Osteocyte (in vitro differentiated cells): ENCODE results near the gene SLIT1. TPM values are rescaled to one million over a fixed set of nuclear protein-coding genes. Genes with fewer than 3 reads are reported as not detected.
"Not testable (repeated sequence)": the region's sequence is repeated elsewhere in the genome, so short reads cannot be mapped to it uniquely, and the experiment has no call there.

ENCODE experiments used
- DNase-seq: peaks from one replicate; pipeline ENCODE4 v3.0.0; 2021; ENCODE audit warnings: mixed read lengths; ENCODE audit not compliant: unreplicated experiment; ENCODE audit errors: extremely low spot score
- H3K27ac Mint-ChIP-seq: one replicate; pipeline ENCODE4 v1.8.0; 2021; ENCODE audit warnings: mild to moderate bottlenecking, mixed read lengths; ENCODE audit not compliant: unreplicated experiment
- H3K27me3 Mint-ChIP-seq: one replicate; pipeline ENCODE4 v1.8.0; 2021; ENCODE audit warnings: mixed read lengths; ENCODE audit not compliant: unreplicated experiment
- H3K36me3 Mint-ChIP-seq: one replicate; pipeline ENCODE4 v1.8.0; 2021; ENCODE audit warnings: mixed read lengths; ENCODE audit not compliant: unreplicated experiment
- H3K4me1 Mint-ChIP-seq: one replicate; pipeline ENCODE4 v1.8.0; 2021; ENCODE audit warnings: mixed read lengths; ENCODE audit not compliant: unreplicated experiment
- H3K4me3 Mint-ChIP-seq: one replicate; pipeline ENCODE4 v1.8.0; 2021; ENCODE audit warnings: mild to moderate bottlenecking, moderate library complexity, mixed read lengths; ENCODE audit not compliant: unreplicated experiment
- H3K9me3 Mint-ChIP-seq: one replicate; pipeline ENCODE4 v1.8.0; 2021; ENCODE audit warnings: mixed read lengths; ENCODE audit not compliant: unreplicated experiment
- CTCF ChIP-seq: fragments of 200-600 bp; sonication (generic); IDR thresholded peaks from 2 replicates; pipeline ENCODE4 v1.5.0; 2021; ENCODE audit warnings: antibody characterized with exemption, mild to moderate bottlenecking, moderate library complexity
- total RNA-seq: library from RNA; stranded (reverse); gene quantifications from 2 replicates; pipeline ENCODE4 v1.2.1, GENCODE V29; 2021

SLIT1 gene
- total RNA-seq, 1 donor from 2014 or later, result not detected

- H3K27me3 Mint-ChIP-seq, result peaks cover 24% of the 10 kb centered on the region
- no peak for DNase-seq
- H3K36me3 Mint-ChIP-seq, result no peaks in the 10 kb centered on the region
- no peak overlapping the region for H3K4me3 Mint-ChIP-seq
- H3K27ac Mint-ChIP-seq, result no peak overlapping the region
- no peak for TF ChIP-seq CTCF
- no peaks in the 10 kb centered on the region for H3K9me3 Mint-ChIP-seq
- peaks cover 15% of the 10 kb centered on the region for H3K4me1 Mint-ChIP-seq
These were observed 147.1 kb downstream of the SLIT1 start for GRCh38 chr10:97038688-97039087.

- Mint-ChIP-seq H3K9me3 (no peaks in the 10 kb centered on the region), H3K4me1 (peaks cover 15% of the 10 kb centered on the region), H3K27me3 (peaks cover 26% of the 10 kb centered on the region), H3K4me3 (no peak overlapping the region), H3K27ac (no peak overlapping the region), H3K36me3 (no peaks in the 10 kb centered on the region)
- TF ChIP-seq CTCF, result peak; percentile 81
- DNase-seq, result peak; percentile 92
These were observed 148.1 kb downstream of the SLIT1 start for GRCh38 chr10:97037365-97038361.

GRCh38 chr10:97034958-97035769 is 150.6 kb downstream of the SLIT1 start:
- Mint-ChIP-seq H3K4me3 (no peak overlapping the region), H3K27ac (no peak overlapping the region), H3K4me1 (peaks cover 15% of the 10 kb centered on the region), H3K9me3 (no peaks in the 10 kb centered on the region), H3K36me3 (no peaks in the 10 kb centered on the region), H3K27me3 (peaks cover 24% of the 10 kb centered on the region)
- no peak for TF ChIP-seq CTCF
- DNase-seq, result no peak

GRCh38 chr10:97034301-97034700 is 151.5 kb downstream of the SLIT1 start:
- H3K9me3 Mint-ChIP-seq, result no peaks in the 10 kb centered on the region
- no peak overlapping the region for H3K27ac Mint-ChIP-seq
- H3K27me3 Mint-ChIP-seq, result peaks cover 24% of the 10 kb centered on the region
- H3K4me1 Mint-ChIP-seq, result peaks cover 15% of the 10 kb centered on the region
- DNase-seq, result no peak
- no peak for TF ChIP-seq CTCF
- no peak overlapping the region for H3K4me3 Mint-ChIP-seq
- H3K36me3 Mint-ChIP-seq, result no peaks in the 10 kb centered on the region

GRCh38 chr10:97033841-97034240 is 151.9 kb downstream of the SLIT1 start:
- H3K36me3 Mint-ChIP-seq, H3K27ac Mint-ChIP-seq, H3K9me3 Mint-ChIP-seq, DNase-seq, H3K4me3 Mint-ChIP-seq: not testable (repeated sequence)
- Mint-ChIP-seq H3K4me1 (peaks cover 15% of the 10 kb centered on the region), H3K27me3 (peaks cover 24% of the 10 kb centered on the region)
